Measurements from ENCODE around the gene ZNF804A. TPM values are rescaled to one million over a fixed set of nuclear protein-coding genes. Genes with fewer than 3 reads are reported as not detected.

ZNF804A gene
- total RNA-seq, 1 experiment from 2014 or later = 3.4 TPM

DNA sequence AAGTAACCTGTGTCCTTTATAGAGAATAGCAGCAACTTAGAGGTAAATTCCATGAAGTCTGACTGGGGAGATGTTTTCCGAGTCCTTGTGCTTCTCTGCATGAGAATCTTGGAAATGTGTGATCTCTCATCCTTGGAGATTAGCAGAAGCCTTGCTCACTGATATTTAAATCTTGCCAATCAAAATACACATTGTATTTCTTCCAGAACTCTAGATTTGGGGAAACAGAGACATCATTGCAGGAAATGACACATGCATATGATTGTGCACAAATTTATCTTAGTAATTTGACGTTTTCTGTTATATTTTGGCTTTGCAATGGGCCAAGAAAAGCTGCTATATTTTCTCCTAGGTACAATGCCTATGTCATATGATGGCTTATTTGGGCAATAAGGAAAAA lies 182.6 kb downstream of the ZNF804A start:
- H3K4me1 ChIP-seq (ENCODE audit: insufficient read depth, low read length, poor library complexity, severe bottlenecking) = no peaks in the 10 kb centered on the region
- no peaks in the 10 kb centered on the region for H3K9me3 ChIP-seq (ENCODE audit: low read depth, low read length, poor library complexity, severe bottlenecking)
- BruUV-seq (replicated peaks) = no TSS peak
- H3K4me3 ChIP-seq (ENCODE audit: low read depth, low read length, poor library complexity, severe bottlenecking) = no peak overlapping the region
- intact Hi-C loops (cut with micrococcal nuclease; ENCODE audit: unreplicated experiment) = no loop called here
- ChIA-PET POLR2A (ENCODE audit: low non-redundant PET) (no interaction called here), CTCF (no interaction called here)
- TF ChIP-seq EZH2 (IDR thresholded peaks at IDR 0.05; ENCODE audit: borderline replicate concordance, low read depth, low read length, poor library complexity, severe bottlenecking) = no peak
- no peak for TF ChIP-seq CTCF (conservative IDR thresholded peaks at IDR 0.05; ENCODE audit: low read depth, low read length)
- DNase-seq (ENCODE audit: low spot score) = no peak
- no peak overlapping the region for H3K27ac ChIP-seq (ENCODE audit: low read depth, low read length, poor library complexity, severe bottlenecking)
- H3K36me3 ChIP-seq (ENCODE audit: insufficient read depth, low read length, poor library complexity, severe bottlenecking) = no peaks in the 10 kb centered on the region
- H3K27me3 ChIP-seq (replicated peaks; ENCODE audit: insufficient read depth, low read depth, low read length, poor library complexity) = no peaks in the 10 kb centered on the region

GRCh38 chr2:184783576-184783975 lies 185.2 kb downstream of the ZNF804A start:
- no TSS peak for BruUV-seq (replicated peaks)
- no peak for DNase-seq (ENCODE audit: low spot score)
- H3K4me3 ChIP-seq (ENCODE audit: low read depth, low read length, poor library complexity, severe bottlenecking) = no peak overlapping the region
- CTCF ChIA-PET = no interaction called here
- no peak overlapping the region for H3K27ac ChIP-seq (ENCODE audit: low read depth, low read length, poor library complexity, severe bottlenecking)
- no peaks in the 10 kb centered on the region for H3K9me3 ChIP-seq (ENCODE audit: low read depth, low read length, poor library complexity, severe bottlenecking)
- no peaks in the 10 kb centered on the region for H3K27me3 ChIP-seq (replicated peaks; ENCODE audit: insufficient read depth, low read depth, low read length, poor library complexity)
- intact Hi-C loops (cut with micrococcal nuclease; ENCODE audit: unreplicated experiment) = no loop called here
- POLR2A ChIA-PET (ENCODE audit: low non-redundant PET) = no interaction called here
- H3K36me3 ChIP-seq (ENCODE audit: insufficient read depth, low read length, poor library complexity, severe bottlenecking) = no peaks in the 10 kb centered on the region
- no peaks in the 10 kb centered on the region for H3K4me1 ChIP-seq (ENCODE audit: insufficient read depth, low read length, poor library complexity, severe bottlenecking)
- TF ChIP-seq CTCF (conservative IDR thresholded peaks at IDR 0.05; ENCODE audit: low read depth, low read length) (no peak), EZH2 (IDR thresholded peaks at IDR 0.05; ENCODE audit: borderline replicate concordance, low read depth, low read length, poor library complexity, severe bottlenecking) (no peak)

DNA sequence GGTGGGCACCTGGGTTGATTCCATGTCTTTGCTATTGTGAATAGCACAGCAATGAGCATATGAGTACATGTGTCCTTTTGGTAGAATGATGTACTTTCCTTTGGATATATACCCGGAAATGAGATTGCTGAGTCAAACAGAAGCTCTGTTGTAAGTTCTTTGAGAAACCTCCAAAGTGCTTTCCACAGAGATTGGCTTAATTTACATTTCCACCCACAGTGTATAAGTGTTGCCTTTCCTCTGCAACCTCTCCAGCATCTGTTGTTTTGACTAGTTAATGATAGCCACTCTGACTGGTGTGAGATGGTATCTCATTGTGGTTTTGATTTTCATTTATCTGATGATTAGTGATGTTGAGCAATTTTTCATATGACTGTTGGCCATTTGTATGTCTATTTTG lies 194.8 kb downstream of the ZNF804A start:
- Histone ChIP-seq H3K4me3 (ENCODE audit: low read depth, low read length, poor library complexity, severe bottlenecking) (no peak overlapping the region), H3K9me3 (ENCODE audit: low read depth, low read length, poor library complexity, severe bottlenecking) (no peaks in the 10 kb centered on the region), H3K4me1 (ENCODE audit: insufficient read depth, low read length, poor library complexity, severe bottlenecking) (no peaks in the 10 kb centered on the region), H3K36me3 (ENCODE audit: insufficient read depth, low read length, poor library complexity, severe bottlenecking) (no peaks in the 10 kb centered on the region), H3K27ac (ENCODE audit: low read depth, low read length, poor library complexity, severe bottlenecking) (no peak overlapping the region), H3K27me3 (replicated peaks; ENCODE audit: insufficient read depth, low read depth, low read length, poor library complexity) (no peaks in the 10 kb centered on the region)
- BruUV-seq (replicated peaks) = no TSS peak
- intact Hi-C loops (cut with micrococcal nuclease; ENCODE audit: unreplicated experiment) = no loop called here
- ChIA-PET CTCF (no interaction called here), POLR2A (ENCODE audit: low non-redundant PET) (no interaction called here)
- DNase-seq (ENCODE audit: low spot score) = no peak
- TF ChIP-seq EZH2 (IDR thresholded peaks at IDR 0.05; ENCODE audit: borderline replicate concordance, low read depth, low read length, poor library complexity, severe bottlenecking) (no peak), CTCF (conservative IDR thresholded peaks at IDR 0.05; ENCODE audit: low read depth, low read length) (no peak)
